Inferior parietal cortex (tissue), 1 donor: ENCODE measurements around the gene ZMYND8.
"Not testable (repeated sequence)": the region's sequence is repeated elsewhere in the genome, so short reads cannot be mapped to it uniquely, and the experiment has no call there.

ENCODE experiments used
- DNase-seq: peaks from one replicate; pipeline ENCODE4 v3.0.0-alpha.2; 2016; ENCODE audit errors: extremely low spot score

The ZMYND8 gene

DNA sequence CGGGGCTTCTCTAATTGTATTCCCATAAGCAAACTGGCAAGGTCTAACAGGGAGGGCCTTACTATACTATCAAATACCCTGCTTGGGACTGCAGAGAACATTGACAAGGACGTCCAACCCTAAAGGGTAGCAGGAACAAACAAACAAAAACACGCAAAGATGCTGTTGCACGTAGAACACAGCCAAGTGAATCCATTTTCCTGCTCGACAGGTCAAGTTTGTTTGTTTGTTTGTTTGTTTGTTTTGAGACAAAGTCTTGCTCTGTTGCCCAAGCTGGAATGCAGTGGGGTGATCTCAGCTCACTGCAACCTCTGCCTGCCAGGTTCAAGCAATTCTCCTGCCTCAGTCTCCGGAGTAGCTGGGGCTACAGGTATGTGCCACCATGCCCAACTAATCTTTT lies 91.3 kb downstream of the ZMYND8 start:
- DNase-seq, result no peak

- not testable (repeated sequence) for DNase-seq
Observed at GRCh38 chr20:47264137-47264769, 92.2 kb downstream of the ZMYND8 start.

DNA sequence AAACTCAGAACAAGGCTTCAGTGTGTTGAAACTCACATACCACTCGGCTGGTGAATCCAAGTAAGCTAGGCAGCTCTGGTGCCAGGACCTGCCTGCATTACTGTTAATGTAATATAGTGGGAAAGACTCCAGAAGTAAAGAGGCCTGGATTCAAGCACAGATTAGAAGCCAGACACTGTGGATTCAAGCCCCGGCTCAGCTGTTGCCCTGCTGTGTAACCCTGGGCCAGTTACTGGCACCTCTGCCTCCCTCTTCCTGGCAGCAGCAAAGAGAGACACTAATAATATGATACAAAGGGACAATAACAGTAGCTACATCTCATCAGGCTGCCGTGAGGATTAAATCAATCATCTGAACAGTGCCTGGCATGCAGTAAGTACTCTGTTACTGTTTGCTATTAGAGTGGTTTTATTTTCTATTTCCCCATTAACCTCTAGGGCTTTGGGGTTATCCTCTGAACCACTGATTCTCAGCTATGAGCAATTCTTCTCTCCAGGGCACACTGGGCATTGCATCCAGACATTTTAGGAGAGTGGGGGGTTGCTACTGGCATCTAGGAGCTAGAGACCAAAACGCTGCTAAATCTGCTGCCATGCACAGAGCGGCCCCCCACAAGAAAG lies 92.9 kb downstream of the ZMYND8 start:
- DNase-seq, result no peak

DNA sequence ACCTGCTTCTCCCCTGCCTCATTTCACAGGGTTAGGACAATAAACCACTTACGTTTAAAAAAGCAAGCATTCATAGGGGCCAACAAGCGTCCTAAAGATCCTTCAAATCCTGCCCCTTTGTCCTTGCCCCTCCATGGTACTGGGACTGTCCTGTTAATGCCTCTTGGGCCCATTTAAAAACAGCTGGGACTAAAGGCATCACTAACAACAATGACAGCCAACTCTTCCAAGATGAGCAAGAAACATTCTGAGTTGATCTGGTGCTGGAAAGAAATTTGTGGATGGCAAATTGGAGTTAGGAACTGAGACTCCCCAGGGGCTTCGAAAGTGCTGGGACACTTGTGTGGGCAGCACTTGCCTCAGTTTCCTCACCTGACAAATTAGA lies 93.4 kb downstream of the ZMYND8 start:
- DNase-seq, result no peak

GRCh38 chr20:47262365-47263013 lies 94.0 kb downstream of the ZMYND8 start:
- DNase-seq, result no peak

DNA sequence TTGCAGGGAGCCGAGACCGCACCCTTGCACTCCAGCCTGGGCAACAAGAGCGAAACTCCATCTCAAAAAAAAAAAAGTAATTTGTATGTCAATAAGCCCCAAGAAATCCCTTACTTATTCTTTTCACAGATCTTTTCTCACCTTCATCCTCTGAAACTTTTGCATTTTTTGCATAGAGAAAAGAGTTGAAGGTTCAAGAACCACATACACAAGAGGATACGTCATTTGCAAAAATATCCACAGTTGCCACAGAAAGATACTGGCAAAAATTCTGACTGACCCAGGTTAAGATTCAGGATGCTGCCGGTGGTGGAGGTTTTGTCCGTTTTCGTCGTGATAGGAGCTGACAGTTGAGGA lies 94.5 kb downstream of the ZMYND8 start:
- DNase-seq, result no peak

DNA sequence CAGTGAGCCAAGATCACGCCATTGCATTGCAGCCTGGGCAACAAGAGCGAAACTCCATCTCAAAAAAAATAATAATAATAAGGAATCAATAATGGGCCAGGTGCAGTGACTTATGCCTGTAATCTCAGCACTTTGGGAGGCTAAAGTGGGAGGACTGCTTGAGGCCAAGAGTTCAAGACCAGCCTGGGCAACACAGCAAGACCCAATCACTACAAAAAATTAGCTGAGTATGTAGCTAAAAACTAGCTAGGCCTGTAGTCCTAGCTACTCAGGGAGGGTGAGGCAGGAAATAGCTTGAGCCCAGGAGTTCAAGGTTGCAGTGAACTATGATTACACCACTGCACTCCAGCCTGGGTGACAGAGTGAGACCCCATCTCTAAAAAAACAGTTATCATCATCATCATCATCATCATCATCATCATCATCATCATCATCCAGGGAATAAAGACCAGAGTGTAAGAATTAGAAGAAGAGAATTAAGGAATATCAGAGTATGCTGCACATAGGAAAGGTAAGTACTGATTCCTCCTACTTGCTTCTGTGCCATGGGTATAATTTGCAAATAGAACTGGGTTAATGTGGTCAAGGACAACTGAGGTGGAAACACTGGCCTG lies 95.2 kb downstream of the ZMYND8 start:
- not testable (repeated sequence) for DNase-seq

DNA sequence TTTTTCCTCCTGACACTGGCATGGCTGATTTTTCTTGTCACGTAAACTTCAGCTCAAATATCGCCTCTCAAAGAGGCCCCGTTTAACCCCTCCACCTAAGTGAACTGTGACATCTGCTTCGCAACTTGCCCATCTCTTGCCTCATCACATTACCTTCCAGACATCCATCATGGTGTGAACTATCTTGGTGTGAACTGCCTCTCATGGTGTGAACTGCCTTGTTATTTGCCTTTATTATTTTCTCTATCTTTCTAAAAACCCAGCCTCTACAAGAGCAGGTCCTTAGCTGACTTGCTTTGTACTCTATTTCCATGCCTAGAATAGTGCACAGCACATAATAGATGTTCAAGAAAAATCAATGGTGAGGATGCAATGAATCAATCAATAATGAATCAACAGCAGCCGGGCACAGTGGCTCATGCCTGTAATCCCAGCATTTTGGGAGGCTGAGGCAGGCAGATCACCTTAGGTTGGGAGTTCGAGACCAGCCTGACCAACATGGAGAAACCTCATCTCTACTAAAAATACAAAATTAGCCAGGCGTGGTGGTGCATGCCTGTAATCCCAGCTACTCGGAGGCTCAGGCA lies 95.9 kb downstream of the ZMYND8 start:
- DNase-seq, result not testable (repeated sequence)

- DNase-seq, result no peak
Observed at GRCh38 chr20:47258745-47259695, 97.5 kb downstream of the ZMYND8 start.

- no peak for DNase-seq
Observed at GRCh38 chr20:47257771-47258170, 98.7 kb downstream of the ZMYND8 start.

DNA sequence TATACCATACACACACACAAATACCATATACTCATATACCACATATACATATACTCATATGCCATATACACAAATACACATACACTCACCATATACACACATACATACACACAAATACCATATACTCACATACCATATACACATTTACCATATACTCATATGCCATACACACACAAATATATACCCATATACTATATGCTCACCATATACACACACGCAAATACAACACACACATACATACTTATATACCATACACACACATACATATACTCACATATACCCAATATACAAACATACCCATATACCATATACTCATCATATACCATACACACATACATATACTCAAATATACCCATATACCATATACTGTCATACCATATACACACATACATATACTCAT lies 99.2 kb downstream of the ZMYND8 start:
- no peak for DNase-seq

DNA sequence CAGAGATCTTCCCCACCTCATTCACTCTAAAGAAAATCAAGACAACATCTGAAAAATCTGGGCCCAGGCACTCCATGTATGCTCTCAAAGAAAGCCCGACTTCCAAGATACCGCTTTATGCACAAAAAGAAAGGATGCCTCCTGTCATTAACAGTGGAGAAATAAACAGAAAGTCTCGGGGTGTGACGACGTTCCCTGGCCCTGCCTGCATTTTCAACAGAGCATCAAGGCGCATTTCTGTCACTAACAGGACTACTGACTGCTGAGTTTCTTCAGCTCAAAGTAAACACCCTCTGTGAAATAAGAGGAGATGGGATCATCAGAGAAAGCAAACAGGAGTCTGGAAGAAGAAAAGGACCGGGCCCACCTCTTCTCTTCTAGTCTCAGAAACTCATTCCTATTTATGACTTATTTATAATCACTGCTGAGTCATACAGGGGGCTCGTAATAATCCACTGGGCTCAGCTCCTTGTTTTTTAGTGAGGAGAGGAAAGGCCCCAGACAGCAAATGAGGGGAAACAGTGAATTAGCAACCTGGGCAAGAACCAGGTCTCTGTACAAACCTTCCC lies 99.7 kb downstream of the ZMYND8 start:
- DNase-seq, result no peak

GRCh38 chr20:47253872-47254271 lies 102.6 kb downstream of the ZMYND8 start:
- DNase-seq, result no peak

- DNase-seq, result no peak
Observed at GRCh38 chr20:47252879-47253307, 103.6 kb downstream of the ZMYND8 start.

- DNase-seq, result no peak
Observed at GRCh38 chr20:47251154-47252020, 105.1 kb downstream of the ZMYND8 start.

DNA sequence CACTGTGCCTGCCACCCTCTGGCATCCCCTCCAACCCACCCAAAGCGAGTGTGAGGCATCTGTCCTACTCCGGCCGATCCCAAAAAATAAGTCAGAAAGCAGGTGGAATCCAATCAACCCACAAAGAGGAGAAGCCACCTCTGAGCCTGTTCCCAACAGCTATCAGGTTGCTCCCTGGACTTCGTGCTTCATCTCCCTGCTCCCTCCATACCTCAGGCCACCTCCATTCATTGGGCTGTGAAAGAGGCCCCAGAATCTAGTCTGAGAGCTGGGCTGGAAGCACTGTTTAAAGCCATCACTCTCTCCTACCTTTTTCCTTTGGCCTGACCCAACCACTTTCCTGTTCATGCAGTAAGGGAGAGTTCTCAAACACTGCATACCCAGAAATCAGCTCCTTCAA lies 106.1 kb downstream of the ZMYND8 start:
- DNase-seq, result no peak

GRCh38 chr20:47249913-47250312 lies 106.6 kb downstream of the ZMYND8 start:
- no peak for DNase-seq

- no peak for DNase-seq
Observed at GRCh38 chr20:47248448-47248966, 108.0 kb downstream of the ZMYND8 start.

DNA sequence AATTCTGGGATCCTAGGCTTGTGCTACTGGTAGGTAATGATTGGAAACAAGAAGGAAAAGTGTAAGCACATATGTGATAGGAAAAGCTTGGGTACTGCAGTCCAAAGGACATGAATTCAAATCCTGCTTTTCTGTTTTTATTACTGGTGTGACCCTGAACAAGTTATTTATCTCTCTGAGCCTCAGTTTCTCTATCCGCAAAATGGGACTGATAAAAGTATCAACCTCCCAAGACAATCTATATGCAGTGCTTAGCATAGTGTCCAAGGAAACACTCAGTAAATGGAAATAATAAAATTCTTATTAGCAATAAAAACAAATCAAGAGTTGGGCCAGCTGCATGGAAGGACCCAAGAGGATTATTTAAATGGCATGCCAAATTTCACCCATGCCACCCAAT lies 108.5 kb downstream of the ZMYND8 start:
- DNase-seq, result no peak
